GM12874 (cell line): ENCODE results near the gene OR10A4.

Experiments used
- CTCF ChIP-seq: IDR thresholded peaks from 2 replicates; pipeline ENCODE4 v1.5.1; 2011; ENCODE audit warnings: low read depth, mild to moderate bottlenecking, control low read depth, low read length, moderate library complexity; ENCODE audit not compliant: insufficient read depth

Gene OR10A4

GRCh38 chr11:6876914-6877313, 489 bp downstream of the OR10A4 start:
- TF ChIP-seq CTCF, result no peak

GRCh38 chr11:6882751-6883150, 6.3 kb downstream of the OR10A4 start:
- TF ChIP-seq CTCF, result no peak

GRCh38 chr11:6888830-6889229, 12.4 kb downstream of the OR10A4 start:
- TF ChIP-seq CTCF, result no peak

- no peak for TF ChIP-seq CTCF
Observed at GRCh38 chr11:6889835-6890234, 13.4 kb downstream of the OR10A4 start.

GRCh38 chr11:6892400-6892799, 16.0 kb downstream of the OR10A4 start, which contains the start of gene OR2D2:
OR2D2 (minus strand) TSS chr11:6892500; CDS start chr11:6892500, 0 bp downstream.
- no peak for TF ChIP-seq CTCF

GRCh38 chr11:6894097-6894496, 17.7 kb downstream of the OR10A4 start:
- TF ChIP-seq CTCF, result no peak

GRCh38 chr11:6895010-6895409, 18.6 kb downstream of the OR10A4 start:
- TF ChIP-seq CTCF, result no peak

- TF ChIP-seq CTCF, result no peak
Observed at GRCh38 chr11:6898911-6899310, 22.5 kb downstream of the OR10A4 start.
